Activated T-helper 9 cell treated with anti-CD3 and anti-CD28 coated beads, Interleukin-2, amount 50 U/mL, for 16 hours (primary cell): ENCODE data around the gene BTNL2.
"Not testable (repeated sequence)": the region's sequence is repeated elsewhere in the genome, so short reads cannot be mapped to it uniquely, and the experiment has no call there.

Experiments used
- DNase-seq: peaks from one replicate; pipeline ENCODE4 v3.0.0-alpha.2; 2020; ENCODE audit warnings: low read depth

Gene BTNL2

DNA sequence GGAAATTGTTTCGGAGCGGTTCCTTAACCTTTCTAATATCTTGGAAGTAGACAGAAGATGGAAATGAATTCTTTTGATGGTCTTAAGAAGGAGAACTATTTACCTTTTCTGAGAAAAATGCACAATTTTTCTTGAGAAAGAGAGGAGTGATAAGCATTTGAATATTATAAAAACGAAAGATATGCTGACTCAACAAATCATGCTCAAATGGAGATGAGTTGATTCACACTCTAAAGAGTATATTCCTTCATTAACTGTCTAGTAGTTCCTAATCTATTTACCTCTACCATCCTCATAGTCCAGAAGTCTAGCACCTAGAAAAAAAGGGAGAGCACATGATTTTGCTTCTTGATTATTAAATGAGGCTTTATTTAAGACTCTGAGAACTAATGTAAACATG, 39.3 kb downstream of the BTNL2 start:
- DNase-seq: no peak

DNA sequence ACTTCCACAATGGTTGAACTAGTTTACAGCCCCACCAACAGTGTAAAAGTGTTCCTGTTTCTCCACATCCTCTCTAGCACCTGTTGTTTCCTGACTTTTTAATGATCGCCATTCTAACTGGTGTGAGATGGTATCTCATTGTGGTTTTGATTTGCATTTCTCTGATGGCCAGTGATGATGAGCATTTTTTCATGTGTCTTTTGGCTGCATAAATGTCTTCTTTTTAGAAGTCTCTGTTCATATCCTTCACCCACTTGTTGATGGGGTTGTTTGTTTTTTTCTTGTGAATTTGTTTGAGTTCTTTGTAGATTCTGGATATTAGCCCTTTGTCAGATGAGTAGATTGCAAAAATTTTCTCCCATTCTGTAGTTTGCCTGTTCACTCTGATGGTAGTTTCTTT, 47.8 kb downstream of the BTNL2 start:
- not testable (repeated sequence) for DNase-seq

DNA sequence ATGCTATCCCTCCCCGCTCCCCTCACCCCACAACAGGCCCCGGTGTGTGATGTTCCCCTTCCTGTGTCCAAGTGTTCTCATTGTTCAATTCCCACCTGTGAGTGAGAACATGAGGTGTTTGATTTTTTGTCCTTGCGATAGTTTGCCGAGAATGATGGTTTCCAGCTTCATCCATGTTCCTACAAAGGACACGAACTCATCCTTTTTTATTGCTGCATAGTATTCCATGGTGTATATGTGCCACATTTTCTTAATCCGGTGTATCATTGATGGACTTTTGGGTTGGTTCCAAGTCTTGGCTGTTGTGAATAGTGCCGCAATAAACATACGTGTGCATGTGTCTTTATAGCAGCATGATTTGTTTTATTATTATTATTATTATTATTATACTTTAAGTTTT, 48.4 kb downstream of the BTNL2 start:
- not testable (repeated sequence) for DNase-seq

DNA sequence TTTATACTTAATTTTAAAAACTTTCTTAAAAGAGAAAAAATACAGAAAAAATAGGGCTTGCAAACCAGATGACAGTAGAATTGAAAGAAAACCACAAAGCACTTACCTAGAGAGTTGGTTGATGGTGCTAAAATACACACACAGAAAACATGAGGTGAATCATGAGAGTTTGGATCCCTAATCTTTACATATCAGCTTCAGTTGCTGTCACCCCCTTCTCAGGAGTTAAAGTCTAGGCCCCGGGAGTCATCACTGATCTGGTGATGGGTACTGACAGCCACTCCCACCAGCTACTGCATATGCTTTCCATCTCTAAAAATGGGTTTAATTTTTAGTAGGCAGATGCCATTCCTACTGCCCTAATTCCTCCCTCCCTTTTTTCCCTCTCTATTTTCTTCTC, 52.0 kb downstream of the BTNL2 start:
- no peak for DNase-seq

DNA sequence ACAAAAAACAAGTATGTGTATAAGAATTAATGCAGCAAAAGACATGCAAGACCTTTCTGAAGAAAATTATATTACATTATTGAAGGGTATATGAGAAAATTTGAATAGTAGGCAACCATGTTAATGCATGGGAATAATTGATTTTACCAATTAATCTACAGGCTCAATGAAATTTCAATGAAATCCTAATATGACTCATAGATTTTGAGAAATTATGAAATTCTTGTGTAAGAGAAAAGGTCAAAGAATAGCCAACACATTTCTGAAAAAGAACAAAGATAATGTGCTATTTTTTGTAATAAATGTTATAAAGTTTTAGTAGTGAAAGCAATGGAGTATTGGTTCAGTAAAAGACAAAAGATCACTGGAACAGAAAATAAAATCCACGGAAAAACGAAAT, 53.6 kb downstream of the BTNL2 start:
- DNase-seq: no peak
